ENCODE measurements around the gene TSPAN9. TPM values are rescaled to one million over a fixed set of nuclear protein-coding genes. Genes with fewer than 3 reads are reported as not detected.

TSPAN9 gene
- total RNA-seq, 2 donors from 2014 or later: 41.9 to 50.0 TPM

DNA sequence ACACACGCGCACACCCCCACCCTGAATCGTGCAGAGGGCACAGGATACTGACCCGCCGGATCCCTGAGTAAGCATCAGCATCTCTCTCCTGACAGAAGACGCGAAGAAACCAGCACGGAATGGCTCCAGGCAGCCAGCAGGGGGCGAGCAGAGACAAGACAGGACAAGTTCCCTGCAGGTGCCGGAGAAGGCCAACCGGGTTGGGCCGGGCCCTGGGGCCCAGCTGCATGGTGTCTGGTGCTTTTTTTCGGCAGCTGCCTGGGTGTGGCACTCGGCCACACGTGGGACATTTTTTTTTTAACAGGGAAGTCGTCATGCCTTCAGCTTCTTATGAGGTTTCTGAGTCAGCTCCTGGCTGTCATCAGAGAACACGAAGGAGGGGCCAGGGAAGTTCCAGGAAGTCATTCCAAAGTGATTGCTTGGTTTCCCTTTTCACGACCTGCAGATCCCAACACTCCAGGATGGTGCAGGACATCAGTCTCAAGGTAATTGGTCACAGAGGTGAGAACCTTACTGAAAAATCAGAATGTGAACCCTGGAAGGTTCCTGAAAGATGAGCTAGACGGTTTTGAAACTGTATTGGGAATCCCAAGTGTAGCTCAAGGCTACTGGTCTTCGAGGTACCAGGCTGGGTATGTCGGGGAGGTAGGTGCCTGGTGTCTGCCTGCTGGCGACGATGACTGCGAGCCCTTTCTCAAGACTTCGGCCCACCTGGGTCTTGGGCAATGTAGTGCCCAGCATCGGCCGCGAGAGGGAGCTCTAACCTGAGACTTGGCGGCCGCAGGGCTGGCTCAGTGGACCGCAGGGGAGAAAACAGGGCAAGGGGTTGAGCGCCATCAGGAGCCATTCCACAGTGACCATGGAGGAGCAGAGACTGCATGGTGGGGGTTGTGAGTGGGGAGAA is 223.0 kb downstream of the TSPAN9 start:
- H3K9me3 ChIP-seq: no peaks in the 10 kb centered on the region
- intact Hi-C loops (cut with DNase I): loop anchor here (2.0 to 5.0 kb wide), 2 partner anchors 479 to 502 kb away; no protein-coding TSS in a partner anchor
- no peaks in the 10 kb centered on the region for H3K36me3 ChIP-seq
- H3K4me3 ChIP-seq: no peak overlapping the region
- DNase-seq (ENCODE audit: low spot score): peak; percentile 94
- H3K27me3 ChIP-seq (replicated peaks; ENCODE audit: insufficient read depth): no peaks in the 10 kb centered on the region
- TF ChIP-seq POLR2AphosphoS5 (IDR thresholded peaks at IDR 0.05) (peak; percentile 90), POLR2A (IDR thresholded peaks at IDR 0.05) (no peak), CTCF (IDR thresholded peaks at IDR 0.05) (peak; percentile 74 to 97 (median 96))
- H3K4me1 ChIP-seq (replicated peaks): no peaks in the 10 kb centered on the region
- 2% methylated on average over 32 of the region's 32 CpGs for WGBS
- H3K27ac ChIP-seq: peak overlapping the region; percentile 75 to 78

DNA sequence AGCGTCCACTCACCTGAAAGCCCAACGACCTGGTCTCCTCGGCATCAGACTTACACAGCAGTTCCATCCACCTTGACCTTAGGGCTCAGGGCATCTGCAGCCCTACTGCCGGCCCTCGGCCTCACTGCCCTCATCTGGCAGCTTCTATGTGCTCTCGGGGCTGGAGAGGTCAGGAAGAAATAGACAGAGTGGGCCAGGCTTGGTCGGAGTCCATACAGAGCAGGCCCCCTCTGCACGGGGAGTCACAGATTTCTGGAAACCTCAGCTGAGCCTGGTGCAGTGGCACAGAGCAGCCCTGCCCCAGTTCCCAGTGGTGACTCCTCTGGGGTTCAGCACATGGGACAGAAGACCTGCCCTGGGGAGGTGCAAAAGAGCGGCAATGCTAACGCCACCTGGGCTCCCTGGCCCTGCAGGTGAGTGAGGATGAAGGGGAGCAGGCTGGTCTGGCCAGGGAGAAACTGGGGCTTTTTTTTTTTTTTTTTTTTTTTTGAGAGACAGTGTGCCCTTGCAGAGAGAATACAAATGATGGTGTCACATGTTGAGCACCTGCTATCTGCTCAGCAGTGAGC is 223.7 kb downstream of the TSPAN9 start:
- peak overlapping the region; percentile 75 to 78 for H3K27ac ChIP-seq
- no peaks in the 10 kb centered on the region for H3K36me3 ChIP-seq
- no peak overlapping the region for H3K4me3 ChIP-seq
- intact Hi-C loops (cut with DNase I): loop anchor here (2.0 to 5.0 kb wide), 2 partner anchors 478 to 501 kb away; no protein-coding TSS in a partner anchor
- H3K4me1 ChIP-seq (replicated peaks): no peaks in the 10 kb centered on the region
- H3K9me3 ChIP-seq: no peaks in the 10 kb centered on the region
- no peak for TF ChIP-seq POLR2A (IDR thresholded peaks at IDR 0.05)
- no peak for TF ChIP-seq POLR2AphosphoS5 (IDR thresholded peaks at IDR 0.05)
- DNase-seq (ENCODE audit: low spot score): no peak
- 59% methylated on average over 10 of the region's 10 CpGs for whole genome bisulfite sequencing
- H3K27me3 ChIP-seq (replicated peaks; ENCODE audit: insufficient read depth): no peaks in the 10 kb centered on the region

DNA sequence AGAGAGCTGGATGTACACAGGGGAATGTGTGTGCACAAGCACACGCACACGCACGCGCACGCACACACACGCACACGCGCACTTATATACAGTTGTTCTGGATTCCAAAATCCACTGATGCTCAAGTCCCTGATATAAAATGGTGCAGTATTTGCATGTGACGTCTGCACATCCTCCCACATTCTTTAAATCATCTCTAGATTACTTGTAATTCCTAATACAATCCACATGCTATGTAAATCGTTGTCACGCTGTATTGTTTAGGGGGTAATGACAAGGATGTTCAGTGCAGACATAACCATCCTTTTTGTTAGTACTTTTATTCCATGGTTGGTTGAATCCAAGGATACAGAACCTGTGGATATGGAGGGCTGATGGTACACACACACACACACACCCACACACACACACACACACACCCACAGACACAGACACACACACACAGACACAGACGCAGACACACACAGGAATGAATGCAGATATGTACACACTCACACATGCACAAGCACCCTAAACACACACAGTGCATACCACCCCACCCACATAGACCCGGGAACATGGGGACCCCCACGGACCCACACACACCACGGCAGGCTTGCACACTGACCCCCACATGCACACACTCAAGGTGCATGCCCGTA is 225.3 kb downstream of the TSPAN9 start:
- 82% methylated on average over 16 of the region's 16 CpGs for WGBS

GRCh38 chr12:3303410-3304136 is 226.4 kb downstream of the TSPAN9 start:
- TF ChIP-seq CTCF (IDR thresholded peaks at IDR 0.05) (peak in 2 of 4 experiments; percentile 20 to 36), POLR2A (IDR thresholded peaks at IDR 0.05) (no peak)
- Histone ChIP-seq H3K4me3 (no peak overlapping the region), H3K9me3 (no peaks in the 10 kb centered on the region), H3K36me3 (no peaks in the 10 kb centered on the region), H3K27me3 (replicated peaks; ENCODE audit: insufficient read depth) (no peaks in the 10 kb centered on the region), H3K4me1 (replicated peaks) (no peaks in the 10 kb centered on the region), H3K27ac (no peak overlapping the region)
- WGBS: 64% methylated on average over 14 of the region's 18 CpGs
- intact Hi-C loops (cut with DNase I): loop anchor here (5.0 kb wide), 1 partner anchor 499 kb away; no protein-coding TSS in a partner anchor
- DNase-seq (ENCODE audit: low spot score): no peak

More for the DNA sequence above, 225.3 kb downstream of the TSPAN9 start:
- DNase-seq (ENCODE audit: low spot score): no peak
- no peaks in the 10 kb centered on the region for H3K36me3 ChIP-seq
- TF ChIP-seq CTCF (IDR thresholded peaks at IDR 0.05): no peak
- no peak for TF ChIP-seq POLR2AphosphoS5 (IDR thresholded peaks at IDR 0.05)
- TF ChIP-seq POLR2A (IDR thresholded peaks at IDR 0.05): no peak
- no peaks in the 10 kb centered on the region for H3K4me1 ChIP-seq (replicated peaks)
- H3K9me3 ChIP-seq: no peaks in the 10 kb centered on the region
- H3K4me3 ChIP-seq: no peak overlapping the region
- no peak overlapping the region for H3K27ac ChIP-seq
- H3K27me3 ChIP-seq (replicated peaks; ENCODE audit: insufficient read depth): no peaks in the 10 kb centered on the region
- intact Hi-C loops (cut with DNase I): loop anchor here (5.0 kb wide), 1 partner anchor 500 kb away; no protein-coding TSS in a partner anchor
